ENCODE data around the gene KDM1A.
A peak's percentile ranks its signal among the peaks of the same experiment; 100 is the strongest.

Gene KDM1A

DNA sequence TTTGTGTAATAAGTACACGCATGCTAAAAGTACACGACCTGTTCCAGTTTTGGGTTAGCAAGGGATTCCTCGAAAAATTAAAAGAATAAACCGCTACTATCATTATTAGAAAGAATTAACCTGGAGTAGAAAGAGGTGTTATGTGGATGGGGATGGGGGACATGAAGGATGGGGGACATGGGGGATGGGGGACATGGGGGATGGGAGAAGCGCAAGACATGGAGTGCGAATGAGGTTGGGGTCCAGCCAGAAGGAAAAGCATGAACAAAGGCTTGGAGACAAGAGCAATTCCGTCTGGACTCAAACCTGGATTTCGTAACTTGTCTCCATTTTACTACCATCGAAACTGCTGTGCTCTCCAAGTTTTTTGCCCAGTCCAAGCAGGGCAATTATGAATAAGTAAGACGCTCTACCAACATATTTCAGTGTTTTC lies 591 bp upstream of the KDM1A start:
- no peak for DNase-seq

- DNase-seq = peak; percentile 18
These were observed 776 bp downstream of the KDM1A start for GRCh38 chr1:23019863-23020625.

DNA sequence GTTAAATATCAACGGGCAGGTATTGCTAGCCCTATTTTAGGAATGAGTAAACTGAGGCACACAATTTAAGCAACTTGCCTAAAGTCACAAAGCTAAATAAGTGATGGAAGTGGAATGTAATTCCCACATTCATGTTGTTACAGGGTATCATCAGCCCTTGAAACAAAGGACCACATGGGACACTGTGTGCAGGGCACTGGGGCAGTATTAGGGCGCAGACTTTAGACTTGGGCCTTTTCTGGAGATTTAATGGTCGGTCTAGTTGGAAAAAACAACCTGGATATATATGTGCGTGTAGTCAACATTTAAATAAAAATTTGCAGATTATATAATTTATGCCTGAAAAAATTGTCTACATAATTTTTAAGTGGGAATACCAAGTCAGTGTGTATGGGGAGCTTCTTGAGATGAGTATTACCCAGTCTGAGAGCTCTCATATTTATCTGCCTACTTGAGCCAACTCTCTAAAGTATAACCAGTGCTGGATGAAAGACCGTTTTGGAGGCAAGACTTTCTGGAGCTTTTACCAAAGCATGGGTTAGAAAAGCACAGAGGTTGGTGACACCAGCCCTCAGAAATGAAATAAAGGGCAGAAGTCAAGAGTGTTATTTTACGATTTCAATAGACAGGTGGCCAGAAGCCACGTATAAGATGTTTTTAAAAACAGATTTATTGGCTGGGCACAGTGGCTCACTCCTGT lies 1.6 kb downstream of the KDM1A start:
- no peak for DNase-seq

- no peak for DNase-seq
These were observed 2.6 kb downstream of the KDM1A start for GRCh38 chr1:23021834-23022233.

DNA sequence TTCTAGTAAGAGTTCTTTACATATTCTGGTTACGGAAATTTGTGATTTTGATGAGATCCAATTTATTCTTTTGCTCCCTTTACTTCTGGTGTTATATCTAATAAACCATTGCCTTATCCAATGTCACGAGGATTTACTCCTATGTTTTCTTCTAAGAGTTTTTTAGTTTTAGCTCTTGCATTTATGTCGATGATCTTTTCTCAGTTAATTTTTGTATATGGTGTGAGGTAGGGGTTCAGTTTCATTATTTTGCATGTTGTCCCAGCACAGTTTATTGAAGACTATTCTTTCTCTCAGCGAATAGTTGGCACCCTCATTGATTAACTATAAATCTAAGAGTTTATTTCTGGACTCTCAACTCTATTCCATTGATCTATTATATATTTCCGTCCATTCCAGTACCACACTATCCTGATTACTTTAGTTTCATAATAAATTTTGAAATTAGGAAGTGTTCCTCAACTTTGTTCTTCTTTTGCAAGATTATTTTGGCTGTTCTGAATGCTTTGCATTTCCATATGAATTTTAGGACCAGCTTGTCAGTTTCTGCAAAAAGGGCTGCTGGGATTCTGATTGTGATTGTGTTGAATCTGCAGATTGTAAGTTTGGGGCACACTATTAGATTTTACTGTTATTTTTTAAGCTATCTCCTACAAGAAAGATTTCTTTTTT lies 4.0 kb downstream of the KDM1A start:
- no peak for DNase-seq

GRCh38 chr1:23026568-23026967 lies 7.3 kb downstream of the KDM1A start:
- DNase-seq = no peak

DNA sequence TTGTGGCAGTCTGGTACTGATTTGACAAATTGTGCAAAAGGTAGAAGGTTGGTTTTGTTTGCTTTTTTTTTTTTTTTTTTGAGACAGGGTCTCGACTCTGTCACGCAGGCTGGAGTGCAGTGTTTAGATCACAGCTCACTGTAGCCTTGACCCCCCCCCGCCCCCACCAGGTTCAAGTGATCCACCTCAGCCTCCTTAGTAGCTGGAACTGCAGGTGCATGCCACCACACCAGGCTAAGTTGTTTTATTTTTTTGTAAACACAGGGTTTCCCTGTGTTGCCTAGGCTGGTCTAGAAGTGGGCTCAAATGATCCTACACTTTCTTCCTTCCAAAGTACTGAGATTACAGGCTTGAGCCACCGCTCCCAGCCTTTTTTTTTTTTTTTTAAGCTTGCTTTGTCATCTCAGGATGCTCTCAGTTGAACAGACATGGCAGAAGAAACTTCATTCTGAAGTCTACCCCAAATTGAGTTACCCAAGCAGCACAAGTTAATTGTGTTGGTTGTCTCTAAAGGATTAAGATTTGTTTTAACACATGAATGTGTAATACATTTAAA lies 8.2 kb downstream of the KDM1A start:
- DNase-seq = no peak

- DNase-seq = no peak
These were observed 10.1 kb downstream of the KDM1A start for GRCh38 chr1:23029337-23029736.

- no peak for DNase-seq
These were observed 16.7 kb downstream of the KDM1A start for GRCh38 chr1:23035823-23036452.

DNA sequence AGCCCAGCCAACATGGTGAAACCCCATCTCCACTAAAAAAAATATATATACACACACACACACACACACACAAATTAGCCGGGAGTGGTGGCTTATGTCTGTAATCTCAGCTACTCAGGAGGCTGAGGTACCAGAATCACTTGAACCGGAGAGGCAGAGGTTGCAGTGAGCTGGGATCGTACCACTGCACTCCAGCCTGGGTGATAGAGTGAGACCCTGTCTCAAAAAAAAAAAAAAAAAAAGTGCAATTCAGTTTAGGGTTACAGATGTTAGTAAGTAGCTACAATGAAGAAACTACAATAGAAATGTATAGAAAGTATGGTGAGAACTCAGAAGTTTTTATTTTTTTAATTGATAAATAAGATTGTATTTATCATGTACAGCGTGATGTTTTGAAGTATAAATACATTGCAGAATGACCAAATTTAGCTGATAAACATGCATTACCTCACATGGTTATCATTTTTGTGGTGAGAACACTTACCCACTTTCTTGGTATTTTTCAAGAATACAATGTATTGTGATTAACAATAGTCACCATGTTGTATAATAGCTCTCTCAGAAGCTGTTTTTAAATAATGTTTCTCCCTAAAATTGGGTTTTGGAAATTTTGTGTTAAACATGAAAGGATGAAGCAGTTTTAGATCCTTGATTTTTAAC lies 17.9 kb downstream of the KDM1A start:
- no peak for DNase-seq

DNA sequence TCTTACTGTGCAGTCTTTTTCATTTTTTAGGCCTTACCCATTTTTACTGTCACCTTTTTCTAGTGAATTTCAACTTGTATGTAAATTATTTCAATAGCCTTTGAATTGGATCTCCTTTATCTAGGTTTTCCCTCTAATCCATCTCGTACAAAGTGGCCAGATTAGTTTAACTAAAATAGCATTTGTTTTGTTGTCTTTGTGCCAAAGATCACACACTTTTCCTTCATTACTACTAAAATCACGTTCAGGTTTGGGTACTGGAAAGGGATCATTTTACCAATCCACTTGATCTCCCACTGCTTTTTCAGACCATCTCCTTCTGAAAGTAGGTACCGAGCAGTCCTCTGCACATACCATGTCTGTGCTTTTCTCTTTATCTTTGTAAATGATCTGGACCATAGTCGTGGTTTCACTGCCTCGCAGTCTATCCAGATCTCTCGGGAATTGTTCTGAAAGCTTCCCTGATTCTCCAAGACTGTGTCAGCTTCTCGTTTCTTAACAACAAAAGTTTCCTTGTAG lies 20.1 kb downstream of the KDM1A start:
- no peak for DNase-seq

DNA sequence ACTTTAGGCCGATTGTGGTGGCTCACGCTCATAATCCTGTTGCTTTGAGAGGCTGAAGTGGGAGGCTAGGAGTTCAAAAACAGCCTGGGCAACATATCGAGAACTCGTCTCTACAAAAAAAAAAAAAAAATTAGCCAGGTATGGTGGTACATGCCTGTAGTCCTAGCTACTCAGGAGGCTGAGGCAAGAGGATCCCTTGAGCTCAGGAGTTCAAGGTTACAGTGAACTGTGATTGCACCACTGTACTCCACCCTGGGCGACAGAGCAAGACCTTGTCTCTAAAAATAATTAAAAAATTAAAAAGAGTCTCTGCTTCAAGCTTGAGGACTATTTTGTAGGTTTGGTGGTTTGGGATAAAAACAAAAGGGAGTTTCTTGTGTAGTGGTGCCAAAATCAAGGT lies 21.2 kb downstream of the KDM1A start:
- DNase-seq = no peak

- no peak for DNase-seq
These were observed 24.8 kb downstream of the KDM1A start for GRCh38 chr1:23044035-23044434.

GRCh38 chr1:23050201-23050600 lies 30.9 kb downstream of the KDM1A start:
- no peak for DNase-seq

- no peak for DNase-seq
These were observed 32.1 kb downstream of the KDM1A start for GRCh38 chr1:23051290-23051909.

GRCh38 chr1:23057301-23057700 lies 38.0 kb downstream of the KDM1A start:
- DNase-seq = no peak

GRCh38 chr1:23062271-23062670 lies 43.0 kb downstream of the KDM1A start:
- DNase-seq = no peak

DNA sequence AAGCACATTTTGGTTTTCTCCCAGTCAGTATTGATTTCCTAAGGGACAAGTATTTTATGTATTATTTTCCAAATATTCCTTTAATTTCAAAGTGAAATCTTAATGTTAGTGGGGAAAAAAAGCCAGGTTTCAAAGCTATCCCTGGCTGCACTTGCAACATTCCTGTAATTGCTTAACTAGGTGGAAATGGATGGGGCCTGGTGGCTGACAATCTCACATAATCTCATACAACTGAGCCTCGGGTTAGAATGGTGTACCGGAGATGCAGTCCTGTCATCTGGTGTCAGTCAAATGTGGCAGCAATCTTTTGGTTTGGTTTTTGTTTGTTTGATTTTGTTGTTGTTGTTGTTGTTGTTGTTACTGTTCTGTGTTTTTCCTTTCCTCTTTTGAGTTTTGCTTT lies 46.1 kb downstream of the KDM1A start:
- no peak for DNase-seq

- no peak for DNase-seq
These were observed 46.8 kb downstream of the KDM1A start for GRCh38 chr1:23066075-23066474.

- no peak for DNase-seq
These were observed 49.9 kb downstream of the KDM1A start for GRCh38 chr1:23069149-23069548.

- no peak for DNase-seq
These were observed 50.4 kb downstream of the KDM1A start for GRCh38 chr1:23069675-23070074.

- DNase-seq = no peak
These were observed 54.7 kb downstream of the KDM1A start for GRCh38 chr1:23074012-23074411.
